H54 (cell line): Measurements from ENCODE around the gene CHRNG.

Experiments used
- DNase-seq: peaks from one replicate; pipeline ENCODE4 v3.0.0; 2011; ENCODE audit warnings: low spot score, mixed read lengths; ENCODE audit not compliant: insufficient read length
- FAIRE-seq: peaks from 3 replicates; lab custom pipeline; 2011; peaks lifted over from hg19 to GRCh38; lab: Jason Lieb, UNC
- POLR2A ChIP-seq: IDR thresholded peaks from 2 replicates; pipeline ENCODE4 v1.6.1; 2011; ENCODE audit warnings: low read depth, mild to moderate bottlenecking, low read length

The CHRNG gene

GRCh38 chr2:232516551-232516950 lies 22.9 kb upstream of the CHRNG start:
- FAIRE-seq (no peak), DNase-seq (no peak)
- no peak for TF ChIP-seq POLR2A

DNA sequence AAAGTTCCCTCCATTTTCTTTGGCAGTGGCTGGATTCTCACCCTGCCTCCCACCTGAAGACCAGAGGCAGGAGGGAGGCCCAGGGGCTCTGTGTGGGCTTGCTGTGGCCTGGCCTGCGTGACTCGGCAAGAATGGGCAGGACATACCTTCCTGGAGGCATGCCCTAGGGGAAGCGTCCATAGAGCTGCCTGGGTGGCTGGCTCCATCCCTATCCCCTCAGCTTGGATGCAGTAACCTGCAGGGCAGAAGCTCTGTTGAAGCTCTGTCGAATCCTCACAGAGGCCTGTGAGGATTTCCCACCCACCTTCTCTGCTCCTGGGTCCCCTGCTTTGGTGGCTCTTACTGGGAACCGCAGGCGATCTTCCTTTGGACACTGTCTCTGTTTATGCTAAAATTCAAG lies 20.6 kb upstream of the CHRNG start:
- no peak for TF ChIP-seq POLR2A
- DNase-seq, result no peak
- no peak for FAIRE-seq

DNA sequence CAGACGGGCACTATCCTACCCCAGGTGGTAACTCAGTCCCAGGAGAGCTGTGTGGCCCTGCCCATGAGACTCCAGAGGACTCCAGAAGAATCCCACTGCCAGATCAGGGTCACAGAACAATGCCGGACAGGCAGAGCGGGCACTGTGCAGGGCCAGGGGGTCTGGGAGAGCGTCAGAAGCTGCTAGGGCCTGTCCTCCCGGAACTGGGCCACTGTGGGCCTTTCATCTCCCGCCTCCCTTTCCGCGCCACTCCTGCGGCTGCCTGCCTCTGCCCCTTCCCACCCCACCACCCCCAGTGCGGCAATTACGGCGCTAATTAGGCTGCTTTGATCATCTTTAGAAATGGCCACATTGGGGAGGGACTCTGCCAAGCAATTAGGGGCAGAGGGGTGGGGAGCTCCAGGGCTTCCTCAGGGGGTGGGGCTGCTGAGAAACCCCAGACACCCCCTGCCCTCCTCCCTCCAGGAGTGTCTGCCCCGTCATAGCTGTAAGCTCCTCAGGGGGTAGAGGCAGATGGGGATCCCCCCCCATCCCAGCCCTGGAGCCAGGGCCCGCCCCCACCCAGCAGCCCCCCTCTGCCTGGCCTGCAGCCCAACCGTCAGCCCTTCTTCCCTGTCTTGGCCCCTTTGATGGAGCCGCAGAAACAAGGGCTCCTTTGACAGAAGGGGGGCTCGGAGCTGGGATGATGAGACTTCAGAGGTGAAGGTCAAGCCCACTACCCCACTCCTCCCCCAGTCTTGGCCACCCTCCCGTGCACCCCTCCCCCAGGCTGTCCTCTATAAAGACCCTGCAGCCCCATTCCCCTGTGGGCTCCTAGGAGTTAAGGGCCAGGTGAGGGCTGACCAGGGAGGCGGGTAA lies 19.7 kb upstream of the CHRNG start, which contains the start of gene PRSS56:
Gene PRSS56 (plus strand): TSS at position 808 of the 858 bp plus-strand sequence. CDS start 211 bp downstream, outside the sequence.
- no peak for DNase-seq
- no peak for FAIRE-seq

DNA sequence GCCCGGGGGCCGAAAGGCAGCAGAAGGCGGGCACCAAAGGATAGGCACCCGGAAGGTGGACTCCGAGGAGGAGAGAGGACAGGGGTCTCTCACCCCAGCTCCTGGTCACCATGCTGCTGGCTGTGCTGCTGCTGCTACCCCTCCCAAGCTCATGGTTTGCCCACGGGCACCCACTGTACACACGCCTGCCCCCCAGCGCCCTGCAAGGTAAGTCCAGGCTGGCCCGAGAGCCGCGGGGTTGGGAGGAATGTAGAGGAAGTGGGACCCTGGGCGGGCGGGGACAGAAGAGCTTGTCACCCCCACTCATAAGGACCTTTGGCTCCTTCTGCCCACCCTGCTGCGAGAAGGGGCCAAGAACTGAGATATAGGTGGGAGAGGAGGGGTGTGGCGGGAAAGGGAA lies 19.0 kb upstream of the CHRNG start:
- TF ChIP-seq POLR2A, result no peak
- FAIRE-seq, result no peak
- no peak for DNase-seq

More for the DNA sequence above, 19.7 kb upstream of the CHRNG start, which contains the start of gene PRSS56:
- no peak for TF ChIP-seq POLR2A

GRCh38 chr2:232521098-232521497 lies 18.4 kb upstream of the CHRNG start:
- DNase-seq (no peak), FAIRE-seq (no peak)
- TF ChIP-seq POLR2A, result no peak

DNA sequence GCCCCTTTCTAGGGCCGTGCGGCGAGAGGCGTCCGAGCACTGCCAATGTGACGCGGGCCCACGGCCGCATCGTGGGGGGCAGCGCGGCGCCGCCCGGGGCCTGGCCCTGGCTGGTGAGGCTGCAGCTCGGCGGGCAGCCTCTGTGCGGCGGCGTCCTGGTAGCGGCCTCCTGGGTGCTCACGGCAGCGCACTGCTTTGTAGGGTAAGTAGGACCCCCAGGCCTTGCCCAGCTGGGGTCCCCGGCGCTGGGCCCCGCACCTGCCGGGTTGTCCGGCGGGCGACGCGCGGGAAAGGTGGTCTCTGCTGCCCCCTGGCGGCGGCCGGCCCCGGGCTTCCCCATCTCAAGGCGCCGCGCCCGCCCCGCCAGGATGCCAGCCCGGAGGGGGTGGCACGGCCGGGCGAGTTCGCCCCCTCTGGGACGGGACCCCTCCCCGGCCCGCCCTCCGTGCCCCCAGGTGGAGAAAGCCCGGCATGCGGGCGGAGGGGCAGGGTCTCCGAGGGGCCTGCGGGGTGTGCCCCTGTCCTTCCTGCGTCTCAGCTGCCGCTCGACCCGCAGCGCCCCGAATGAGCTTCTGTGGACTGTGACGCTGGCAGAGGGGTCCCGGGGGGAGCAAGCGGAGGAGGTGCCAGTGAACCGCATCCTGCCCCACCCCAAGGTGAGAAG lies 17.4 kb upstream of the CHRNG start:
- DNase-seq, result peak; percentile 79
- no peak for TF ChIP-seq POLR2A
- FAIRE-seq, result no peak

GRCh38 chr2:232522623-232523401 lies 16.7 kb upstream of the CHRNG start:
- no peak for TF ChIP-seq POLR2A
- DNase-seq (no peak), FAIRE-seq (no peak)

DNA sequence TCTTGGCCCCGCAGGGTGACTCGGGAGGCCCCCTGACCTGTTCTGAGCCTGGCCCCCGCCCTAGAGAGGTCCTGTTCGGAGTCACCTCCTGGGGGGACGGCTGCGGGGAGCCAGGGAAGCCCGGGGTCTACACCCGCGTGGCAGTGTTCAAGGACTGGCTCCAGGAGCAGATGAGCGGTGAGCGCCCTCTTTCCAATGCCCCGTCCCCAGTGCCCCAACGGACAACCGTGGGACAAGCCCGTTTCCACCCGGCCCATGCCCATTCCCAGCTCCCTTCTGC lies 16.1 kb upstream of the CHRNG start:
- no peak for FAIRE-seq
- no peak for TF ChIP-seq POLR2A
- no peak for DNase-seq

DNA sequence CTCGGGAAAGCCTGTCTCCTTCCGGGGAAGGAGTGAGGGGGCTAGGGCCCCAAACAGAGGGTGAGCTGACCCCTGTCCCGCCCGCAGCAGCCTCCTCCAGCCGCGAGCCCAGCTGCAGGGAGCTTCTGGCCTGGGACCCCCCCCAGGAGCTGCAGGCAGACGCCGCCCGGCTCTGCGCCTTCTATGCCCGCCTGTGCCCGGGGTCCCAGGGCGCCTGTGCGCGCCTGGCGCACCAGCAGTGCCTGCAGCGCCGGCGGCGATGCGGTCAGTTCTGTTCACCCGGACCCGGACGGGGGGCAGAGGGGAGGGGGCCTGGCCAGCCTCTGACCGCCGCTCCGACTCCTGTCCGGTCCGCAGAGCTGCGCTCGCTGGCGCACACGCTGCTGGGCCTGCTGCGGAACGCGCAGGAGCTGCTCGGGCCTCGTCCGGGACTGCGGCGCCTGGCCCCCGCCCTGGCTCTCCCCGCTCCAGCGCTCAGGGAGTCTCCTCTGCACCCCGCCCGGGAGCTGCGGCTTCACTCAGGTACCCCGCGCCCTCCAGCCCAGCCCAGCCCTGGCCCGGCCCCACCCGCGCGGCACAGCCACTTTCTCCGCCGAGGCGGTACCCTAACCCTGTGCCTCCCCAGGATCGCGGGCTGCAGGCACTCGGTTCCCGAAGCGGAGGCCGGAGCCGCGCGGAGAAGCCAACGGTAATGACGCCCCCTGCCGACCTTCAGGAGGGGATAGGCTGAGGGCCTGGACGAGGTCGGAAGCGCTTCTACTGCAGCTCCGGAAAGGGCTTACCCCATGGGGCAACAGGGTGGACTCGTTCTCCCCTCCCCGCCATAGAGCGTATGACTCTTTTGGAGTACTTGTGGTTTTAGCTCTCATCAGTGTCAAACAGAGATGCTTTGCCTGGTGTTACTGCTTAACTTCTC lies 15.6 kb upstream of the CHRNG start:
- DNase-seq, result no peak
- no peak for FAIRE-seq
- TF ChIP-seq POLR2A, result no peak

GRCh38 chr2:232524771-232525170 lies 14.7 kb upstream of the CHRNG start:
- DNase-seq, result no peak
- TF ChIP-seq POLR2A, result no peak
- FAIRE-seq, result no peak

DNA sequence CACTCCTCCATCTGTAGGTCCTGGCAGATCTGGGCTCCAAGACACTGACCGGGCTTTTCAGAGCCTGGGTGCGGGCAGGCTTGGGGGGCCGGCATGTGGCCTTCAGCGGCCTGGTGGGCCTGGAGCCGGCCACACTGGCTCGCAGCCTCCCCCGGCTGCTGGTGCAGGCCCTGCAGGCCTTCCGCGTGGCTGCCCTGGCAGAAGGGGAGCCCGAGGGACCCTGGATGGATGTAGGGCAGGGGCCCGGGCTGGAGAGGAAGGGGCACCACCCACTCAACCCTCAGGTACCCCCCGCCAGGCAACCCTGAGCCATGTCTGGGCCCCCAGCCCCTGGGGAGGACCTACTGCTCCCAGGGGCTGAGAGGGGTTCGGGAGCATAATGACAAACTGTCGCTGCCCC lies 14.3 kb upstream of the CHRNG start:
- FAIRE-seq, result no peak
- no peak for DNase-seq
- TF ChIP-seq POLR2A, result no peak

- no peak for FAIRE-seq
- no peak for TF ChIP-seq POLR2A
- no peak for DNase-seq
Observed at GRCh38 chr2:232525791-232526371, 13.6 kb upstream of the CHRNG start, which contains the start of gene CHRND. CHRND (plus strand) TSS chr2:232526160; CDS start chr2:232526216, 56 bp downstream.

DNA sequence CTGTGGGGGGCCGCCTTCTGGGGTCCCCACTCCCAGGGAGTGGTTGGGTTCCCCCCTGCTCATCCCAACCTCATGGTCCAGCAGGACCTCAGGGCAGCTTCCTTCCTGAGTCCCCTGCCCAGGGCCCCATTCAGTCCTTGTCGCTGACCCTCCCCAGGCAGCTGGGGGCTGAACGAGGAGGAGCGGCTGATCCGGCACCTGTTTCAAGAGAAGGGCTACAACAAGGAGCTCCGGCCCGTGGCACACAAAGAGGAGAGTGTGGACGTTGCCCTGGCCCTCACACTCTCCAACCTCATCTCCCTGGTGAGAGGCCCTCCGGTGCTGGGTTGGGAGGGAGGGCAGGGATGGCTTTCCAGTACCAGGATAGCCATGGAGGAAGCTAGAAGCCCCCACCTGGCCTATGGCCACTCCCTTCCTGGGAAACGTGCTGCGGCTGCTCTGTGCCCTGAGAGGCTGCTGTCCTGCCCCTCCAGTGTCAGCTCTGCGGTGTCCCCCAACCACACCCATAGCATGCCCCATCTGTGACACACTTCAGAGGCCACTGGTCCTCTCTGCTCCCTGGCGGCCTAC lies 13.0 kb upstream of the CHRNG start:
- TF ChIP-seq POLR2A, result no peak
- FAIRE-seq, result no peak
- no peak for DNase-seq
